GM19023 (cell line): ENCODE data around the gene SLC41A2.

Source experiments
- ATAC-seq: cut with Tn5 transposase; IDR thresholded peaks from one replicate; pipeline ENCODE4 v1.9.1; 2021; ENCODE audit warnings: mild to moderate bottlenecking, moderate library complexity; ENCODE audit not compliant: unreplicated experiment

The SLC41A2 gene

DNA sequence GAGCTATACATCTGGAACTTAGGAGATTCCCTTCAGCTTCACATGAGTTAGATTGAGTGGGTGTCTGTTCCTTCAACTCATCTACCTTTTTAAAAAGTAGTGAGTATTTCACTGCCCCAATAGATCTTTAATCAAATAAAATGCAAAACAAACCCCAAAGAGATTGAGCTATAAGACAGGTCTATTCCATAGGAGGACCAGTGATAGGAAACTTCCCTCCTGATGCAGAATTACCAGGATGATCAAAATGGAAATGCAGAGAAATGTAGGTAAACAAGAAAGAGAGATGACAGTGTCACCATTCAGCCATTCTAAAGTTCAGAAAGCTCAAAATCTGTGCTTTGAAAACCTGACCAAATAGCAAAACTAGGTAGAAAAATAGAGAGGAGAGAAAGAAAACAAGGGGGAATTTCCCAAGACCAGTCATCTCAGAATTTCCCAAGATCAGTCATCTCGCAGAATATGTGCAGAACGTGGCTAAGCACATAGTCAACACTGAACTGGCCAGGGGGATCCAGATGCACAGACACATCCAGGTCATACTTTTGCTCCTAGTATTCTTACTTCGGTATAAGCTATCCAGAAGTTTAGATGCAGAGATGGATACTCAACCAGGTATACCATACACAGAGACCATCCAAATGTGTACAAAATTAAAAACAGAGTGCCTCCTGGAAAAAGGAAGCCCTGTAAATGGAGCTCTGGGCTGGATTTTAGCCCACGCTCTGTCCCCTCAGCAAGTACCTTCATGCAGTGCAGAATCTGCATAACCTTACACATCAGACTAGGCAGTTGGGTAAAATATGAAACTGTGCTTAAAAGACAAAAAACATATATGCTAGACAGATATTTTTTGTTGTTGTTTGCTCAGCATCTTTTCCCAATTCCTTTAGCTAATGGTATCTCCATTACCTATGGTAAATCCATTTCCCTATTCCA, 27.4 kb downstream of the SLC41A2 start:
- peak; percentile 87 for ATAC-seq

DNA sequence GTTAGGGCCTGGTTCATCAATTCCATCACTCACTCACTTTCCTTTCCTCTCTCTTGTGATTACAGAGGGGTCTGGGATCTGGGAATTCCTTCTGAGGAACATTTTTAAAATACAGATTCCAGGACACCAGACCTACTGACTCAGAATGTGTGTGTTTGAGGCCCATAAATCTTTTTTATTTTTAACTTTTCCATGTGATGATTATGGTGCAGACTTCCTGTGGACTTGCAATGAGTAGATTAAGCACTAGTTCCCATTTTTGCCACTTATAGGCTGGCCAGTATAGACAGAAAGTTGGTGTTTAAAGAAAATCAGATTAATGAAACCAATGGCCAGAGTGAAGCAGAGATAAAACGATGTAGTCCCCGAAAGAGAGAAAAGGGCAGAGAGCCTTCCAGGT, 28.1 kb downstream of the SLC41A2 start:
- peak; percentile 12 for ATAC-seq

GRCh38 chr12:104929368-104929767, 28.7 kb downstream of the SLC41A2 start:
- ATAC-seq = no peak

DNA sequence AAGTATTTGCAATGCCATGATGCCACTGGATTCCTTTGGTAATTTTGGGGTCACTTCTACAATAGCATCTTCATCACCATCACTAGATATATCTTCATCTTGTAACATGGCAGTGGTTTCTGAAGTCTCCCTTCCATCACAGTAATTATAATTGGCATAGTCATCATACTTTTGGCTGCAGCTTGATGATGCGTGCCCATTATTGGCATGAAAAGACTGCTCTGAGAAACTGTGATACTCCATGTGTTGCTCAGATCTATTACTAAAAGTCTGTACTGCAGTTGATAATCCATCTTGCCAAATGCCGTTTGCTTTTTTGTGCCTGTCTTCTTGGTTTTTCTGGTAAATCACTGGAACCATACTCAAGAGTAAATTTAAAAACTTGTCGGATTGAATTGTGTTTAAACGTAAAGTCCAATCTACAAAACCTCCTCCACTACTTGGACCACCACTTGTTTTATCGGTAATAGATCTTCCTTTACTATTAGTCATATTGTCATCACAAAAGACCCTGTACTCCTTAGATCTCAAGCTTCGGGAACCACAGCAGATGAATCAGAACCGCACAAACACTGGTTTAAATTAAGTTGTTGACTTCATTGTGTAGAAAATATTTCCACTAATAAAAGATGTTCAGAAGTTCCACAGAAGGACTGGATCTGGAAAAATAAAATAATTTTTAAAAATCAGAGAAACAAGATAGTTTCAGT, 29.9 kb downstream of the SLC41A2 start:
- ATAC-seq = no peak

- ATAC-seq = no peak
Observed at GRCh38 chr12:104925501-104925900, 32.6 kb downstream of the SLC41A2 start.

DNA sequence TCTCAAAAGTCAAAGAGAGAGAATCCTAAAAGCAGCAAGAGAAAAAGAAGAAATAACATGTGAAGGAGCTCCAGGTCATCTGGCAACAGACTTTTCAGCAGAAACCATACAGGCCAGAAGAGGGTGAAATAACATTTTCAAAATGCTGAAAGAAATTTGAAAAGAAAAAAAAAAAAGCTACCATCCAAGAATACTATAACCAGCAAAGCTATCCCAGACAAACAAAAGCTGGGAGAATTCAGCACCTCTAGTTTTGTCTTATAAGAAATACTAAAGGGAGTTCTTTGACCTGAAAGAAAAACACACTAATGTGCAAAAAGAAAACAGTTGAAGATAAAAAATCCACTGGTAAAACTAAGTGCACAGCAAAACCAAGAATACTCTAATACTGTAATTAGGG, 36.8 kb downstream of the SLC41A2 start:
- no peak for ATAC-seq

DNA sequence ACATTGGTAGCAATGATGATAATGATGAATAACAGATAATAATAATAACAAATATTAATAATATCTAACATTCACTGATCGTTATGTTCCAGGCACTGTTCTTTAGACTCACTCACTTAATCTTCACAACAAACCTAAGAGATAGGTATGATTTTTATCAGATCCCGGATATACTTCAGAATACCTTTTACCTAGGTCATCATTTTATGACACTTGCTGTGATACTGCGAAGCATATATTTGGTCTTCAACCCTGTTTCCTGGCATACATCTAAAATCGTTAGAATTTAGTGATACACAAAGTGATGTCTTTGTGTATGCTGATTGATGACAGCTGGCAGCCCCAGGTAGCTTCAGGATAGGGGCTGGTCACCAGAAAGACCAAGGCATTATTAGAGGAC, 46.1 kb downstream of the SLC41A2 start:
- ATAC-seq = no peak

DNA sequence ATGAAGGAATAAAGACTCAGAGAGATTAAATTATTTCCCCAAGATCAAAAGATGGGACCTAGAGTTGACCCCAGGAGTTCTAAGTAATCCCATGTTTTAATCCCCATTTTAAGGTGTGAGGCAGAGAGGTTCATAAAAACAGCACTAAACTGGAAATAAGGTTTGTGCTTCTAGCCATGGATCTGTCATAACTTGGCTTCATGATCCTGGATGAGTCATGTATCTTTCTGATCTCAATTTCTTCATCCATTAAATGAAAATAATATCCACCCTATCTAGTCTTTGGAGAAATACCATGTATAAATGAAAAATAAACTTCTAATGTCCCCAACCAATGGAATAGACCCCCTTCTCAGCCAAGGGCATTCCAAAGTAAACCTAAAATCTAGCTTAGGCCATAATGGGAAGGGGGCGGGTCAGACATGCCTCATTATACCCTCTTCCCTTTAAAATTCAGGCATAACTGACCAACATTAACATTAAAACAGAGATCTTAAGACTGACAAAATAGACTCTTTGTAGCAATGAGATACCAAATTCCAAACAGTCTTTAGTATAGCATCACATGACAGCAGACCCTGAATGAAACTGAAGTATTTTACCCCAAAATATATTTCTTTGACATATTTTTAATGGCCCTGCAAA, 47.8 kb downstream of the SLC41A2 start:
- no peak for ATAC-seq

DNA sequence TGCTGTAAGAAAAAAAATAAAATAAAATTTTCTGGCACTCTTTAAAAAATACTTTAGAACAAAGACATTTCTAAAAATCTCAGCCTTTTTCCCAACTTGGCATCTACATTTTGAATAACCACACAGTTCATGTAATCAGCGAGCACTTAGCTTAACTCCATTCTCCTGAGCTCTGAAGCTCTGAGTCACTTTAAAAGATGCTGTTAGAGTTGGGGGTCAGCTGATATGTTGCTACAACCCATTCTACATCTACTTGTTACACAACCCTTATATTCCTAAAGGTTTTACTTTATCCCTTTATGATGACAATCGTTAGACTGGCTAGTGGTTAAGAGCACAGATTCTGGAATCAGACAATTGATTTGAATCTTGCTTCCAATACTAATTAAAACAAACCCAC, 48.3 kb downstream of the SLC41A2 start:
- ATAC-seq = no peak
